KOPT-K1 (cell line): ENCODE data around the gene MAPK1.

Experiments
- H3K27ac ChIP-seq: fragments of 200-600 bp; sonication (generic); 2 replicates; pipeline ENCODE4 v1.5.1; 2016; ENCODE audit warnings: antibody characterized with exemption, mild to moderate bottlenecking, low read depth, low read length; ENCODE audit not compliant: poor library complexity, severe bottlenecking
- H3K36me3 ChIP-seq: fragments of 200-600 bp; sonication (generic); 2 replicates; pipeline ENCODE4 v1.5.1; 2017; ENCODE audit warnings: antibody characterized with exemption, mild to moderate bottlenecking, low read length, moderate library complexity; ENCODE audit not compliant: insufficient read depth
- H3K9me3 ChIP-seq: fragments of 200-600 bp; sonication (generic); 2 replicates; pipeline ENCODE4 v1.5.1; 2017; ENCODE audit warnings: antibody characterized with exemption, low read length, mild to moderate bottlenecking; ENCODE audit not compliant: insufficient read depth, poor library complexity, severe bottlenecking

Gene MAPK1

DNA sequence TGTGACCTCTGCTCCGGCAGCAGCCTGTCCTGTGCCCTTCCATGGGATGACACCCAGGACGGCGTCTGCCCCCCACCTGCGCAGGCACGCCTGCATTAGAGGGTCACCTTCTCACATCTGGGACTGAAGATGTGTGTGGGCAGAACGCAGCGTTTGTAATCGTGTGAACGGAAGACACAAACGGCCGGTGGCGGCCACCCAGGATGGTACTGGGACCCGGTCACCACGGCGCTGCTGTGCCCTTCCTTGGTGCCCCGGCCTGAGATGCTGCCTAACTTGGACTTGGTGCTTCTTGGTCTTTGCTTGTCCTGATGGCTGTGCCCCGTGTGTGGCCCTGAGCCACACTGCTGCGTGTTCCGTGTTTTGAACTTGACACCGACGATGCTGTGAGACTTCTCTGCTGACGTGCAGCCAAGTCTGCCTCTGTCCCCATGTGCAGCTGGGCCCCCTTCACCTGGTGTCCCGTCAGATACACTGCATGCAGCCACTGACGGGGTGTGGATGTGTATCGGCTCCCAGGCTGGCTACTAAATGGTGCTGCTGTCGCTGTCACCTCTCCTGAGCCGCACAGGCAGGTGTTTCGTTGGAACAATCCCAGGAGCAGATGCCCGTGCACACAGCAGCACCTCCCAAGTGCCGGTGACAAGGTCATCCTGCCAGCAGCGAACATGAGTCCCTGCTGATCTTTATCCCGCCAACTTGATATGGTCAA lies 153.2 kb downstream of the MAPK1 start:
- H3K9me3 ChIP-seq, result no peaks in the 10 kb centered on the region
- peaks cover 9% of the 10 kb centered on the region; the same call in 1 of the 2 replicates for H3K36me3 ChIP-seq
- H3K27ac ChIP-seq, result no peak overlapping the region

DNA sequence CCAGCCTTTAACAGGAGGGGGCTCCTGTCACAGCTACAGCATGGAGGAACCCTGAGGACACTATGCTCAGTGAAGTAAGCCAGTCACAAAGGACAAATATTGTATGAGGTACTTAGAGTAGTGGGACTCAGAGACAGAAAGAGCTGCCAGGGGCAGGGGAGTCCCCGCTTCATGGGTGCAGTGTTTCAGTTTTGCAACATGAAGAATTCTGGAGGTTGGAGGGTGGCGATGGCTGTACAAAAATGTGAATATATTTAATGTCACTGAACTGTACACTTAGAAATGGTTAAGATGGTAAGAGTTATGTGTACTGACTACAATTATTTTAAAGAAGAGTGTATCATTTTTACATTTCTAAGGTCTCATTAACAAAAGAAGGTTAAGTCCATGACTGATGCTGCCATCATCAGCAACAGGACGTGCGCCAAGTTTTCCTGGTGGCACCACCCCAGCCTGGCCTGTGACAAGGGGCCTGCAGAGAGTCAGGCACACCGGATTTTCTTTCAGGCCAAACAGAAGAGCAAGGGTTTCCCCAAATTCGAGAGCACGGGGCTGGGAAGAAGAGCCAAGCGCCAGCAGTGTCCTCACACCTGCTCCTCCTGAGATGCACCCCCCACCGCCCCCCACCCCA lies 153.9 kb downstream of the MAPK1 start:
- Histone ChIP-seq H3K9me3 (no peaks in the 10 kb centered on the region), H3K27ac (no peak overlapping the region), H3K36me3 (peaks cover 9% of the 10 kb centered on the region; the same call in 1 of the 2 replicates)

DNA sequence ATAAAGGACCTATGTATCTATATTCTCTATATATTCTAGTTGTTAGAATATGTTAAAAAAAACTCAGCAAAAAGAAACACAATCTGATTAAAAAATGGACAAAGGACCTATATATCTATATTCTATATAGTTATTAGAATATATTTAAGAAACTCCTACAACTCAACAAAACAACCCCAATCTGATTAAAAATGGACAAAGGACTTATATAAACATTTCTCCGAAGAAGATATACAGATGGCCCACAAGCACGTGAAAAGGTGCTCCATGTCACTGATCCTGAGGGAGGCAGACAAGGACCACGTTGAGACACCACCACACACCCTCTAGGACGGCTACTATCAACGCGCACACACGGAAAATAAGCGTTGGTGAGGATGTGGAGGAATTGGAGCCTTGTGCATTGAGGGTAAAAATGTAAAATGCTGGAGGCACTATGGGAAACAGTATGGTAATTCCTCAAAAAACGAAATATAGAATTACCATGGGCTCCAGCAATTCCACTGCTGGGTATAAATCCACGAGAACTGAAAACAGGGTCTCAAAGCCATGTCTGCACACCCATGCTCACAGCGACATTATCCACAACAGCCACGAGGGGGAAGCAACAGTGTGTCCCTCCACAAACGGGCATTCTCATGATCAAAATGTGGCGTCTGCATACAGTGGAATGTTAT lies 154.6 kb downstream of the MAPK1 start:
- no peak overlapping the region for H3K27ac ChIP-seq

DNA sequence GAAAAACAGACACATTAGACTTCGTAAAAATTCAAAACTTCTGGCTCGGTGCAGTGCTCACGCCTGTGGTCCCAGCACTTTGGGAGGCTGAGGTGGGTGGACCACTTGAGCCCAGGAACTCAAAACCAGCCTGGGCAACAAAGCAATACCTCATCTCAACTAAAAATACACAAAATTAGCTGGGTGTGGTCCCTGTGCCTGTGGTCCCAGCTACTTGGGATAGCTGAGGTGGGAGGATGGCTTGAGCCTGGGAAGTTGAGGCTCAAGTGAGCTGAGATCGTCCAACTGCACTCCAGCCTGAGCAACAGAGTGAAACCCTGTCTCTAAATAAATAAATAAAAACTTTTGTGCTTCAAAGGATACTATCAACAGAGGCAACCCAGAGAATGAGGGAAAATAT lies 155.6 kb downstream of the MAPK1 start:
- Histone ChIP-seq H3K27ac (no peak overlapping the region), H3K36me3 (peaks cover 9% of the 10 kb centered on the region; the same call in 1 of the 2 replicates), H3K9me3 (no peaks in the 10 kb centered on the region)

More for the DNA sequence above, 154.6 kb downstream of the MAPK1 start:
- Histone ChIP-seq H3K36me3 (peaks cover 9% of the 10 kb centered on the region; the same call in 1 of the 2 replicates), H3K9me3 (no peaks in the 10 kb centered on the region)

DNA sequence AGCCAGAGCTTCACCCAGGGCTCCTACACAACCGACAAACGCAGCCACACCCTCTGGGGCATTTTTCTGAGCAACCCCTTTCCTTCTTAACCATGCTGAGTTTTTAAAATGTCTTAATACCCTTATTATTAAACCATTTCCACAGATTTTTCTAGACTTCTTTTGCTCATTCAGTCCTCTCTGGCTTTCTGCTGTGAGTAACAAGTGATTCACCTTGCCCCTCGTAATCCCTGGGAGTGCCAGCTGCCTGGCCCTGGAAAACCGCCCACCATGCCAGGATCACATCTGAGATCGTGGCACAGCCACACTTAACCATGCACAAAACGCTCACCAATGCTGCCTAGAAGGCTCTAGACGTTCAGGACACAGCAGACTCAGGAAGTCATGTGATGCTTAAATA lies 157.3 kb downstream of the MAPK1 start:
- peaks cover 9% of the 10 kb centered on the region; the same call in 1 of the 2 replicates for H3K36me3 ChIP-seq
- H3K9me3 ChIP-seq, result no peaks in the 10 kb centered on the region
- no peak overlapping the region for H3K27ac ChIP-seq

DNA sequence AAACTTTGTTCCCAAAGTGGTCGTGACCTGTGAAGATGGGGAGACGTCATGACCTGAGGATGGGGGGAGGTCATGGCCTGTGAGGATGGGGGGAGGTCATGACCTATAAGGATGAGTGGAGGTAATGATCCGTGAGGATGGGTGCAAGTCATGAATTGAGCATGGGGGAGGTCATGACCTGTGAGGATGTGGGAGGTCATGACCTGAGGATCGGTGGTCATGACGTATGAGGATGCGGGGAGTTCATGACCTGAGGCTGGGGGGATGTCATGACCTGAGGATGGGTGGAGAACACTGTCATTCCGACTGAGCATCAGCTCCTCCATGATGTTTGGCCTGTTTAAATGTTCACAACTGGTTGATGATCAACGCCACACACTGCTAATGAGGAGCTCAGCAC lies 157.8 kb downstream of the MAPK1 start:
- no peak overlapping the region for H3K27ac ChIP-seq
- H3K9me3 ChIP-seq, result no peaks in the 10 kb centered on the region
- H3K36me3 ChIP-seq, result peaks cover 9% of the 10 kb centered on the region; the same call in 1 of the 2 replicates

DNA sequence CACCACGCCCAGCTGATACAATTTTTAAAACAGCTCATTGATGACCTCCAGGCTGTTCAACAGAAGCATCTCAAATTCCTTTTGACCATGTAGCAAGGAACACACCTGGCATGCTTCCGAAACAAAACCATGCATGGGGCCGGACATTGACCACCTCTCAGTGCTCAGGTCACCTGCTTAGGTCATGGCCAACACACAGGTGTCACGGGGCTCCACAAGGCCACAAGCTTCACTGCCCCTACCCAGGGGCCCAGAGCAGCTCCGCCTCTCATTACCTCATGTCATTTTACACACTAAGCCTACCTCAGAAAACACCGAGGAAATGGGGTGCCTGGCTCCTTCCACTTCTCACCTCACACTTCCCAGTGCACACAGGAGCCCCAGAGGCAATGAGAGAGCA lies 158.5 kb downstream of the MAPK1 start:
- Histone ChIP-seq H3K9me3 (no peaks in the 10 kb centered on the region), H3K36me3 (peaks cover 9% of the 10 kb centered on the region; the same call in 1 of the 2 replicates), H3K27ac (no peak overlapping the region)

DNA sequence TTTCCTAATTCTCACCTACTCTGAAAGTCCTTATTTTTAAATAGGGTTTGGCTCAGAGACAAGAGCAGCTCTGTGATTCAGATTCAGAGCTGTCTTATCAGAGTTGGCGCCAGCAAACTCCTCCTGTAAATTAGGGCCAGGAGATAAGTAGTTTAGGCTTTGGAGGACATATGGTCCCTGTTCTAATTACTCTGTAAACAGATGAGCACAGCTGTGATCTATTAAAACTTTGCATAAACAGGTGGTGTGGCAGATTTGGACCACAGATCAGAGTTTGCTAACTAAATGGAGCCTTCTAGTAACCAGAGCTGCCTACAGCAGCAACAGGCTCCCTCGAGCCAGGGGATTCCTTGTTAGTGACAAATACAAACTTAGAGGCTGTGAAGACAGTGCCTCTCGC lies 159.8 kb downstream of the MAPK1 start:
- H3K36me3 ChIP-seq, result peaks cover 19% of the 10 kb centered on the region; the same call in 1 of the 2 replicates
- H3K27ac ChIP-seq, result no peak overlapping the region
- H3K9me3 ChIP-seq, result no peaks in the 10 kb centered on the region
